Erythroblast (primary cell): ENCODE results near the gene RREB1.

Experiments
- DNase-seq, 2 experiments: peaks; one replicate each; lab custom pipeline; 2025; lab: John Stamatoyannopoulos, UW
- GATA1 ChIP-seq: IDR thresholded peaks from 2 replicates; pipeline ENCODE4 v1.6.1; 2011; ENCODE audit warnings: low read depth, mild to moderate bottlenecking, control low read depth, low read length, moderate library complexity
- POLR2A ChIP-seq: IDR thresholded peaks from 2 replicates; pipeline ENCODE4 v1.6.1; 2011; ENCODE audit warnings: mild to moderate bottlenecking, low read length

The RREB1 gene

GRCh38 chr6:7238900-7239589 lies 131.3 kb downstream of the RREB1 start:
- TF ChIP-seq POLR2A (no peak), GATA1 (no peak)
- peak; percentile 87 to 93 for DNase-seq

GRCh38 chr6:7239590-7239948 lies 131.8 kb downstream of the RREB1 start:
- TF ChIP-seq GATA1: no peak
- no peak for TF ChIP-seq POLR2A

GRCh38 chr6:7240351-7240750 lies 132.6 kb downstream of the RREB1 start:
- no peak for DNase-seq
- TF ChIP-seq GATA1 (no peak), POLR2A (no peak)

More at GRCh38 chr6:7239590-7239948, 131.8 kb downstream of the RREB1 start:
- no peak for DNase-seq

- TF ChIP-seq POLR2A (no peak), GATA1 (no peak)
- no peak for DNase-seq
Measured at GRCh38 chr6:7241160-7241559, 133.4 kb downstream of the RREB1 start.

- DNase-seq: no peak
- TF ChIP-seq GATA1 (no peak), POLR2A (no peak)
Measured at GRCh38 chr6:7241709-7242645, 134.2 kb downstream of the RREB1 start.

GRCh38 chr6:7242835-7243178 lies 135.0 kb downstream of the RREB1 start:
- TF ChIP-seq POLR2A (no peak), GATA1 (no peak)
- DNase-seq: no peak

- DNase-seq: peak; percentile 69 to 81
- TF ChIP-seq GATA1 (no peak), POLR2A (no peak)
Measured at GRCh38 chr6:7243179-7243981, 135.6 kb downstream of the RREB1 start.

- TF ChIP-seq POLR2A (no peak), GATA1 (no peak)
- no peak for DNase-seq
Measured at GRCh38 chr6:7245668-7246393, 138.1 kb downstream of the RREB1 start.

- no peak for TF ChIP-seq POLR2A
- no peak for TF ChIP-seq GATA1
- no peak for DNase-seq
Measured at GRCh38 chr6:7246401-7247178, 138.8 kb downstream of the RREB1 start.

- DNase-seq: no peak
- TF ChIP-seq POLR2A (no peak), GATA1 (no peak)
Measured at GRCh38 chr6:7247179-7247456, 139.4 kb downstream of the RREB1 start.

- DNase-seq: no peak
- TF ChIP-seq GATA1 (no peak), POLR2A (no peak)
Measured at GRCh38 chr6:7247828-7248227, 140.1 kb downstream of the RREB1 start.

- TF ChIP-seq POLR2A (no peak), GATA1 (no peak)
- no peak for DNase-seq
Measured at GRCh38 chr6:7249391-7249790, 141.6 kb downstream of the RREB1 start.
